Mesothelial cell of epicardium (in vitro differentiated cells): ENCODE data around the gene NIM1K. TPM values are rescaled to one million over a fixed set of nuclear protein-coding genes. Genes with fewer than 3 reads are reported as not detected.
"Not testable (repeated sequence)": the region's sequence is repeated elsewhere in the genome, so short reads cannot be mapped to it uniquely, and the experiment has no call there.

Experiments used
- DNase-seq, 2 experiments: peaks; one replicate each; pipeline ENCODE4 v3.0.0; 2021; ENCODE audit warnings: low spot score in 2 of 2; ENCODE audit not compliant: unreplicated experiment in 2 of 2
- H3K27ac Mint-ChIP-seq: 2 replicates; pipeline ENCODE4 v1.8.0; 2021; ENCODE audit warnings: mixed read lengths
- H3K27me3 Mint-ChIP-seq: 2 replicates; pipeline ENCODE4 v1.8.0; 2021; ENCODE audit warnings: low read depth, mixed read lengths
- H3K36me3 Mint-ChIP-seq: 2 replicates; pipeline ENCODE4 v1.8.0; 2021; ENCODE audit warnings: mixed read lengths
- H3K4me1 Mint-ChIP-seq: 2 replicates; pipeline ENCODE4 v1.8.0; 2021; ENCODE audit warnings: mixed read lengths
- H3K4me3 Mint-ChIP-seq: 2 replicates; pipeline ENCODE4 v1.8.0; 2021; ENCODE audit warnings: mild to moderate bottlenecking, moderate library complexity, mixed read lengths
- H3K9me3 Mint-ChIP-seq: 2 replicates; pipeline ENCODE4 v1.8.0; 2021; ENCODE audit warnings: mixed read lengths
- CTCF ChIP-seq: fragments of 200-600 bp; sonication (generic); IDR thresholded peaks from one replicate; pipeline ENCODE4 v1.5.0; 2021; ENCODE audit warnings: antibody characterized with exemption; ENCODE audit not compliant: unreplicated experiment
- total RNA-seq: library from RNA; stranded (reverse); gene quantifications from 3 replicates; pipeline ENCODE4 v1.2.1, GENCODE V29; 2021

NIM1K gene
- total RNA-seq, 1 donor from 2014 or later, result 0.22 TPM

GRCh38 chr5:43197535-43197934 is 5.5 kb downstream of the NIM1K start:
- TF ChIP-seq CTCF, result no peak
- Mint-ChIP-seq H3K9me3 (no peaks in the 10 kb centered on the region), H3K27me3 (peaks cover 43% of the 10 kb centered on the region), H3K4me1 (peaks cover 14% of the 10 kb centered on the region), H3K27ac (no peak overlapping the region), H3K36me3 (no peaks in the 10 kb centered on the region), H3K4me3 (no peak overlapping the region)
- DNase-seq, result no peak

- H3K27ac Mint-ChIP-seq, H3K4me1 Mint-ChIP-seq, H3K9me3 Mint-ChIP-seq, DNase-seq, H3K36me3 Mint-ChIP-seq, H3K4me3 Mint-ChIP-seq, H3K27me3 Mint-ChIP-seq: not testable (repeated sequence)
These were observed 9.4 kb downstream of the NIM1K start for GRCh38 chr5:43201442-43201841.

- TF ChIP-seq CTCF, result no peak
- Mint-ChIP-seq H3K36me3 (no peaks in the 10 kb centered on the region), H3K9me3 (no peaks in the 10 kb centered on the region), H3K4me1 (no peaks in the 10 kb centered on the region), H3K27ac (no peak overlapping the region), H3K4me3 (no peak overlapping the region), H3K27me3 (peaks cover 7% of the 10 kb centered on the region)
- DNase-seq, result no peak
These were observed 10.4 kb downstream of the NIM1K start for GRCh38 chr5:43202380-43202779.

DNA sequence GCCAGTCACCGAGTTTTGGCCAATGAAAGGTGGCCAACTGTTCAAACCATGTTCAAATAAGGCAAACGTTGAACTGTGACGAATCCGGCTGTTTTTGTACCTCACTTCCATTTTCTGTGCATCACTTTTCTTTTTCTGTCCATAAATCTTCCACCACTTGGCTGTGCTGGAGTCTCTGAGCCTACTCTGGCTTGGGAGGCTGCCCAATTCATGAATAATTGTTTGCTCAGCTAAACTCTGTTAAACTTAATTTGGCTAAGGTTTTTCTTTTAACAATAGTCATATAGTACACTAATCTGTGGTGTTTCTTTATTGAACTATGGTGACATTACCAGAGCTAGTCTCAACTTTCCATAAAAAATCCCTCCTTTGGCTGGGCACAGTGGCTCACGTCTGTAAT is 11.3 kb downstream of the NIM1K start:
- no peak for TF ChIP-seq CTCF
- peaks cover 3% of the 10 kb centered on the region for H3K9me3 Mint-ChIP-seq
- H3K4me3 Mint-ChIP-seq, result no peak overlapping the region
- H3K27ac Mint-ChIP-seq, result no peak overlapping the region
- no peaks in the 10 kb centered on the region for H3K36me3 Mint-ChIP-seq
- no peaks in the 10 kb centered on the region for H3K27me3 Mint-ChIP-seq
- H3K4me1 Mint-ChIP-seq, result no peaks in the 10 kb centered on the region
- no peak for DNase-seq

GRCh38 chr5:43204958-43205357 is 12.9 kb downstream of the NIM1K start:
- no peak for TF ChIP-seq CTCF
- H3K4me3 Mint-ChIP-seq, result no peak overlapping the region

GRCh38 chr5:43207601-43208000 is 15.6 kb downstream of the NIM1K start:
- Mint-ChIP-seq H3K9me3 (peaks cover 3% of the 10 kb centered on the region), H3K27ac (no peak overlapping the region), H3K27me3 (peaks cover 9% of the 10 kb centered on the region), H3K4me3 (no peak overlapping the region), H3K36me3 (no peaks in the 10 kb centered on the region), H3K4me1 (peaks cover 5% of the 10 kb centered on the region)
- TF ChIP-seq CTCF, result no peak
- no peak for DNase-seq

More at GRCh38 chr5:43204958-43205357, 12.9 kb downstream of the NIM1K start:
- H3K27ac Mint-ChIP-seq, result no peak overlapping the region
- DNase-seq, result no peak
- peaks cover 2% of the 10 kb centered on the region for H3K4me1 Mint-ChIP-seq
- peaks cover 3% of the 10 kb centered on the region for H3K9me3 Mint-ChIP-seq
- no peaks in the 10 kb centered on the region for H3K36me3 Mint-ChIP-seq
- H3K27me3 Mint-ChIP-seq, result no peaks in the 10 kb centered on the region
